Measurements from ENCODE around the gene LRP1.
A peak's percentile ranks its signal among the peaks of the same experiment; 100 is the strongest.

LRP1 gene

GRCh38 chr12:57168058-57168457 lies 39.8 kb downstream of the LRP1 start:
- DNase-seq (ENCODE audit: low read depth): no peak
- no peak overlapping the region for H3K4me3 ChIP-seq (ENCODE audit: low read depth, low read length)
- TF ChIP-seq, protein P1, sequence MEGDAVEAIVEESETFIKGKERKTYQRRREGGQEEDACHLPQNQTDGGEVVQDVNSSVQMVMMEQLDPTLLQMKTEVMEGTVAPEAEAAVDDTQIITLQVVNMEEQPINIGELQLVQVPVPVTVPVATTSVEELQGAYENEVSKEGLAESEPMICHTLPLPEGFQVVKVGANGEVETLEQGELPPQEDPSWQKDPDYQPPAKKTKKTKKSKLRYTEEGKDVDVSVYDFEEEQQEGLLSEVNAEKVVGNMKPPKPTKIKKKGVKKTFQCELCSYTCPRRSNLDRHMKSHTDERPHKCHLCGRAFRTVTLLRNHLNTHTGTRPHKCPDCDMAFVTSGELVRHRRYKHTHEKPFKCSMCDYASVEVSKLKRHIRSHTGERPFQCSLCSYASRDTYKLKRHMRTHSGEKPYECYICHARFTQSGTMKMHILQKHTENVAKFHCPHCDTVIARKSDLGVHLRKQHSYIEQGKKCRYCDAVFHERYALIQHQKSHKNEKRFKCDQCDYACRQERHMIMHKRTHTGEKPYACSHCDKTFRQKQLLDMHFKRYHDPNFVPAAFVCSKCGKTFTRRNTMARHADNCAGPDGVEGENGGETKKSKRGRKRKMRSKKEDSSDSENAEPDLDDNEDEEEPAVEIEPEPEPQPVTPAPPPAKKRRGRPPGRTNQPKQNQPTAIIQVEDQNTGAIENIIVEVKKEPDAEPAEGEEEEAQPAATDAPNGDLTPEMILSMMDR (IDR thresholded peaks at IDR 0.05; ENCODE audit: control insufficient read depth, extremely low read depth, insufficient read depth): no peak

GRCh38 chr12:57169046-57169795 lies 40.9 kb downstream of the LRP1 start:
- TF ChIP-seq, protein P1 (IDR thresholded peaks at IDR 0.05; ENCODE audit: control insufficient read depth, extremely low read depth, insufficient read depth): no peak
- DNase-seq (ENCODE audit: low read depth): no peak
- H3K4me3 ChIP-seq (ENCODE audit: low read depth, low read length): no peak overlapping the region

DNA sequence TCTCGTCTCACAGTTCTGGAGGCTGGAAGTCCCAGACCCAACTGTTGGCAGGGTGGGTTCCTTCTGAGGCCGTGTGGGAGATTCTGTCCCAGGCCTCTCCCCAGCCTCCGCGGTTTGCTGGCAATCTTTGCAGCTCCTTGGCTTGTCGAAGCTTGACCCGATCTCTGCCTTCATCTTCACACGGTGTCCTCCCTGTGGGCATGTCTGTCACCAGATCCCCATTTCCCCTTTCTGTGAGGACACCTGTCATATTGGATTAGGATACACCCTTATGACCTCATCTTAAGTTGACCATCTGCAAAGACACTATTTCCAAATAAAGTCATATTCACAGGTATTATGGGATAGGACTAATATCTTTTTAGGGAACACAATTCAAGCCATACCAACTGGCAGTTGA lies 41.7 kb downstream of the LRP1 start:
- H3K4me3 ChIP-seq (ENCODE audit: low read depth, low read length): no peak overlapping the region
- DNase-seq (ENCODE audit: low read depth): no peak
- TF ChIP-seq, protein P1 (IDR thresholded peaks at IDR 0.05; ENCODE audit: control insufficient read depth, extremely low read depth, insufficient read depth): no peak

DNA sequence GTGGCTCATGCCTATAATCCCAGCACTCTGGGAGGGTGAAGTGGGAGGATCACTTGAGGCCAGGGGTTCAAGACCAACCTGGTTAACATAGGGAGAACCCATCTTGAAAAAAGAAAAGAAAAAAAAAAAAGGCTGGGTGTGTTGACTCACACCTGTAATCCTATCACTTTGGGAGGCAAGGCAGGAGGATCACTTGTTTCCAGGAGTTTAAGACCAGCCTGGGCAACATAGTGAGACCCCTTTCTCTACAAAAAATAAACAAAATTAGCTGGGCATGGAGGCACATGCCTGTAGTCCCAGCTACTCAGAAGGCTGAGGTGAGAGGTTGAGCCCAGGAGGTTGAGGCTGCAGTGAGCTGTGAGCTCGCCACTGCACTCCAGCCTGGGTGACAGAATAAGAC lies 42.1 kb downstream of the LRP1 start:
- TF ChIP-seq, protein P1 (IDR thresholded peaks at IDR 0.05; ENCODE audit: control insufficient read depth, extremely low read depth, insufficient read depth): no peak
- DNase-seq (ENCODE audit: low read depth): no peak
- no peak overlapping the region for H3K4me3 ChIP-seq (ENCODE audit: low read depth, low read length)

DNA sequence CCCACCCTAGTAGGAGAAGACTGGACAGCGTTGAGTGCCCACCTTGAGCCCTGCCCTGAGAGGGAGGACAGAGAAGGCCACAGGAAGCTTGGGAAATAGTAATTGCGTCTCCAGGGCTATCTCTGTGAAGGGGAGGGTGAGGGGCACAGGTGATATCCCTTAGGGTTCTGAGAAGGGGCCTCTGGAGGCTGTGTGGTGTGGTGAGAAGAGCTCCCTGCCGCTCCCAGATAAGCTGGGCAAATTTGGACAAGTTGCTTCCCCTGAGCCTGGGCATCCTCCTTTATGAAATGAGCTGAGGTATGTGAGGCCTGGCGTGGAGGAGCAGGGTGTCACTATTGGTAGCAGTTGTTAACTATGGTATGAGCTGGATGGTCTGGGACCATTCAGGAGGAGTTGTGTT lies 42.6 kb downstream of the LRP1 start:
- H3K4me3 ChIP-seq (ENCODE audit: low read depth, low read length): no peak overlapping the region
- DNase-seq (ENCODE audit: low read depth): no peak
- TF ChIP-seq, protein P1 (IDR thresholded peaks at IDR 0.05; ENCODE audit: control insufficient read depth, extremely low read depth, insufficient read depth): no peak

DNA sequence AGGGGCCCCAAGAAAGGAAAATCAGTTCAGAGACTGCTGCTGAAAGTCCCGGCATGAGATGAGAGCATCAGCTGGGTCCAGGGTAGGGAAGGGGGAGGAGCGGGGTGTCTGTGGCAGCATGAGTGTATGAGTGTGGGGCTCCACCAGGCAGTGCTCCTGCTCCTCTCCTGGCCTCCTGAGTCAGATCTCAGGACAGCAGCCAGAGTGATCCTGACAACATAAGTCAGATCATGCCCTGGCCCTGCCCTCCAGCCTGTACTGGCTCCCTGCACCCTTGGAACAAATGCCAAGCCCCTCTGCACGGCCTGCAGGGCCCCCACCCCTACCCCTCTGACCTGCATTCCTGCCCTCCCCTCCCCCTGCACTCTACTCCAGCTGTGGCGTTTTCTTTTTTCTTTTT lies 43.4 kb downstream of the LRP1 start:
- TF ChIP-seq, protein P1 (IDR thresholded peaks at IDR 0.05; ENCODE audit: control insufficient read depth, extremely low read depth, insufficient read depth): no peak
- DNase-seq (ENCODE audit: low read depth): no peak
- no peak overlapping the region for H3K4me3 ChIP-seq (ENCODE audit: low read depth, low read length)

DNA sequence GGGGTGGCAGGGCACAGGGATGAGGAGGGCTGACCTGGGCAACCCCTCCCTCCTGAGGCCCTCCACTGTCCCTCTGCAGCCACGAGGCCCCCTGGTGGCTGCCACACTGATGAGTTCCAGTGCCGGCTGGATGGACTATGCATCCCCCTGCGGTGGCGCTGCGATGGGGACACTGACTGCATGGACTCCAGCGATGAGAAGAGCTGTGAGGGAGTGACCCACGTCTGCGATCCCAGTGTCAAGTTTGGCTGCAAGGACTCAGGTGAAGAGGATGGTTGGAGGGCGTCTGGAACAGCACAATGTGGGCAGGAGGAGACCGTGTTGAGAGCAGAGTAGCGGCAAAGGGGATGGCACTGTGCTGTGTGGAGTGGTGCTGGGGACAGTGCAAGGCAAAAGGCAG lies 44.8 kb downstream of the LRP1 start:
- H3K4me3 ChIP-seq (ENCODE audit: low read depth, low read length): no peak overlapping the region
- DNase-seq (ENCODE audit: low read depth): no peak
- TF ChIP-seq, protein P1 (IDR thresholded peaks at IDR 0.05; ENCODE audit: control insufficient read depth, extremely low read depth, insufficient read depth): peak; percentile 51

Measured in LNCaP clone FGC (cell line).